SK-N-SH treated with all-trans-retinoic acid at 6 μM for 48 hours (cell line): ENCODE measurements around the gene ARAP2.

Experiments
- ATAC-seq: fragments of 200-7000 bp; cut with Tn5 transposase; 3 replicates; pipeline ENCODE4 v1.9.1; 2020; ENCODE audit warnings: mild to moderate bottlenecking, moderate library complexity
- ARNTL ChIP-seq: fragments of 450-650 bp; formaldehyde crosslinking; IDR thresholded peaks from 2 replicates; pipeline ENCODE4 v1.5.0; 2020; ENCODE audit warnings: low read depth, mild to moderate bottlenecking, moderate library complexity, borderline replicate concordance
- BACH2 ChIP-seq: fragments of 250-450 bp; sonication (Bioruptor Pico); IDR thresholded peaks from 2 replicates; pipeline ENCODE4 v1.9.0; 2021; ENCODE audit warnings: mild to moderate bottlenecking, borderline replicate concordance
- CSDC2 ChIP-seq: fragments of 250-450 bp; sonication (Bioruptor Pico); IDR thresholded peaks from 2 replicates; pipeline ENCODE4 v1.5.0; 2020; ENCODE audit warnings: mild to moderate bottlenecking, moderate library complexity
- ESRRG ChIP-seq: fragments of 250-450 bp; sonication (Bioruptor Pico); IDR thresholded peaks from 2 replicates; pipeline ENCODE4 v1.6.1; 2021; ENCODE audit warnings: mild to moderate bottlenecking
- ISL1 ChIP-seq: fragments of 250-450 bp; sonication (Bioruptor Pico); IDR thresholded peaks from 2 replicates; pipeline ENCODE4 v2.1.2; 2022; ENCODE audit warnings: mild to moderate bottlenecking, moderate library complexity
- OSR1 ChIP-seq: fragments of 250-450 bp; sonication (Bioruptor Pico); IDR thresholded peaks from 2 replicates; pipeline ENCODE4 v1.8.0; 2022; ENCODE audit warnings: moderate library complexity, mild to moderate bottlenecking, inconsistent platforms
- PPARA ChIP-seq: fragments of 250-450 bp; sonication (Bioruptor Pico); IDR thresholded peaks from 2 replicates; pipeline ENCODE4 v1.5.0; 2020; ENCODE audit warnings: mild to moderate bottlenecking, borderline replicate concordance
- RARB ChIP-seq: fragments of 250-450 bp; sonication (Bioruptor Pico); IDR thresholded peaks from 2 replicates; pipeline ENCODE4 v1.8.0; 2021; ENCODE audit warnings: mild to moderate bottlenecking, moderate library complexity
- SNAI2 ChIP-seq: fragments of 250-450 bp; sonication (Bioruptor Pico); IDR thresholded peaks from 2 replicates; pipeline ENCODE4 v1.5.0; 2020; ENCODE audit warnings: mild to moderate bottlenecking, moderate library complexity
- TCF4 ChIP-seq: fragments of 250-450 bp; sonication (Bioruptor Pico); IDR thresholded peaks from 2 replicates; pipeline ENCODE4 v1.8.0; 2021; ENCODE audit warnings: mild to moderate bottlenecking, moderate library complexity, borderline replicate concordance
- TOX ChIP-seq: fragments of 250-450 bp; sonication (Bioruptor Pico); IDR thresholded peaks from 2 replicates; pipeline ENCODE4 v1.8.0; 2021; ENCODE audit warnings: mild to moderate bottlenecking, moderate library complexity, borderline replicate concordance
- ZC3H10 ChIP-seq: fragments of 250-450 bp; sonication (Bioruptor Pico); IDR thresholded peaks from 2 replicates; pipeline ENCODE4 v1.5.1; 2021; ENCODE audit warnings: mild to moderate bottlenecking, moderate library complexity
- ZFP3 ChIP-seq: fragments of 250-450 bp; sonication (Bioruptor Pico); IDR thresholded peaks from 2 replicates; pipeline ENCODE4 v1.5.0; 2020; ENCODE audit warnings: mild to moderate bottlenecking, moderate library complexity
- ZNF565 ChIP-seq: fragments of 450-650 bp; formaldehyde crosslinking; conservative IDR thresholded peaks from 2 replicates; pipeline ENCODE4 v1.5.0; 2020; ENCODE audit warnings: low read depth, mild to moderate bottlenecking, moderate library complexity
- ZNF70 ChIP-seq: fragments of 450-650 bp; formaldehyde crosslinking; IDR thresholded peaks from 2 replicates; pipeline ENCODE4 v1.5.0; 2020; ENCODE audit warnings: mild to moderate bottlenecking, moderate library complexity
- TF ChIP-seq, protein P1 (sequence below): fragments of 250-450 bp; sonication (Bioruptor Pico); IDR thresholded peaks from 2 replicates; pipeline ENCODE4 v1.5.0; 2020; ENCODE audit warnings: mild to moderate bottlenecking, moderate library complexity
- TF ChIP-seq, protein P2 (sequence below): fragments of 250-450 bp; sonication (Bioruptor Pico); IDR thresholded peaks from 2 replicates; pipeline ENCODE4 v1.8.0; 2020; ENCODE audit warnings: mild to moderate bottlenecking, moderate library complexity, borderline replicate concordance
- TF ChIP-seq, protein P3 (sequence below): fragments of 250-450 bp; sonication (Bioruptor Pico); IDR thresholded peaks from 2 replicates; pipeline ENCODE4 v1.5.1; 2021; ENCODE audit warnings: mild to moderate bottlenecking, moderate library complexity
- TF ChIP-seq, protein P4 (sequence below): fragments of 250-450 bp; sonication (Bioruptor Pico); IDR thresholded peaks from 2 replicates; pipeline ENCODE4 v1.8.0; 2021; ENCODE audit warnings: low read depth, mild to moderate bottlenecking, moderate library complexity, borderline replicate concordance
- TF ChIP-seq, protein P5 (sequence below): fragments of 250-450 bp; sonication (Bioruptor Pico); IDR thresholded peaks from 2 replicates; pipeline ENCODE4 v1.5.1; 2020; ENCODE audit warnings: low read depth, mild to moderate bottlenecking, moderate library complexity

The ARAP2 gene

DNA sequence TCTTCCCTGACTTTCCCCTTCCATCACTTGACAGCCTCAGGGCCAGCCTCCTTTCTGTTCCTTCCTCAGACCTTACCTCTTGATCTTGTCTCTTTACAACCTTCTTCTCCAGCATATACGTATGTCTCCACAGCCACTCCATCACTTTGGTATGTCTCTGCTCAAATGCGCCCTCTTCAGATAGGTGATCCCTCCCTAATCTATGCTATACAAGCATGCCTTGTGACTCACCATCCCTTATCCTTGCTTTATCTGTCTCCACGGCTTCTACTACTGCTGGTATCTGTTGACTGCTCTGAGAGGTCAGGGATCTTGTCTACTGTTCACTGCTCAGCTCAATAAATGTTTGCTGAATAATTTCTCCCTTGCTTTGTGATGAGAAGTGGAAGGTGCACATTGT, 9.0 kb downstream of the ARAP2 start (continued):
- TF ChIP-seq, protein P1, sequence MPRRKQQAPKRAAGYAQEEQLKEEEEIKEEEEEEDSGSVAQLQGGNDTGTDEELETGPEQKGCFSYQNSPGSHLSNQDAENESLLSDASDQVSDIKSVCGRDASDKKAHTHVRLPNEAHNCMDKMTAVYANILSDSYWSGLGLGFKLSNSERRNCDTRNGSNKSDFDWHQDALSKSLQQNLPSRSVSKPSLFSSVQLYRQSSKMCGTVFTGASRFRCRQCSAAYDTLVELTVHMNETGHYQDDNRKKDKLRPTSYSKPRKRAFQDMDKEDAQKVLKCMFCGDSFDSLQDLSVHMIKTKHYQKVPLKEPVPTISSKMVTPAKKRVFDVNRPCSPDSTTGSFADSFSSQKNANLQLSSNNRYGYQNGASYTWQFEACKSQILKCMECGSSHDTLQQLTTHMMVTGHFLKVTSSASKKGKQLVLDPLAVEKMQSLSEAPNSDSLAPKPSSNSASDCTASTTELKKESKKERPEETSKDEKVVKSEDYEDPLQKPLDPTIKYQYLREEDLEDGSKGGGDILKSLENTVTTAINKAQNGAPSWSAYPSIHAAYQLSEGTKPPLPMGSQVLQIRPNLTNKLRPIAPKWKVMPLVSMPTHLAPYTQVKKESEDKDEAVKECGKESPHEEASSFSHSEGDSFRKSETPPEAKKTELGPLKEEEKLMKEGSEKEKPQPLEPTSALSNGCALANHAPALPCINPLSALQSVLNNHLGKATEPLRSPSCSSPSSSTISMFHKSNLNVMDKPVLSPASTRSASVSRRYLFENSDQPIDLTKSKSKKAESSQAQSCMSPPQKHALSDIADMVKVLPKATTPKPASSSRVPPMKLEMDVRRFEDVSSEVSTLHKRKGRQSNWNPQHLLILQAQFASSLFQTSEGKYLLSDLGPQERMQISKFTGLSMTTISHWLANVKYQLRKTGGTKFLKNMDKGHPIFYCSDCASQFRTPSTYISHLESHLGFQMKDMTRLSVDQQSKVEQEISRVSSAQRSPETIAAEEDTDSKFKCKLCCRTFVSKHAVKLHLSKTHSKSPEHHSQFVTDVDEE (CRISPR knock-in tag), result no peak

DNA sequence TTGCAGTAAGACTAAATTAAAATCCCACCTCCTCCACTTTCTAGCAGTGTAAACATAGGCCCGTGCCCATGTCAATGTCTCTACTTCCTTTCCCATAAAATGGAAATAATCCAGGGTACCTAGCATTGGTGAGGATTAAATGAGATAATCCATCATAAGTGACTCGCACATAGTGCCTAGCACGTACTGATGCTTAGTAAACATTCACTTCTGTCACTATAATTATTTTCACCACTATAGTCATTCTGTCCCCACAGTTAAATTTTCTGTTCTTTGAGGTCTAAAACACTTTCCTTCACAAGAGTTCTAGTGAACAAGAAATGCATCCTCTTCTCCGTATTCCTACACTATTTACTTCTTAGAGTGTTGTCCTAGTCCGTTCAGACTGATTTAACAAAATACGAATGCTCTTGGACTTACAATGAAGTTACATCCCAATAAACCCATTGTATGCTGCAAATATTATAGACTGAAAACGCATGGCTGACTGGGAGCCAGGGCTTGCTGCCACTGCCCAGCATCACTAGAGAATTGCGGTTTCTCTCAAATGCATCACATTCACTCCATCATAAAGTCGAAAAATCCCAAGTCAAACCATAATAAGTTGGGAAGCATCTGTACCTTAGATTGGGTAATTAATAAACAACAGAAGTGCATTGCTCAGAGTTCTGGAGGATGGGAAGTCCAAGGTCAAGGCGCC, 10.6 kb downstream of the ARAP2 start:
- ATAC-seq, result no peak
- no peak for TF ChIP-seq PPARA (CRISPR knock-in tag)
- TF ChIP-seq, protein P2, sequence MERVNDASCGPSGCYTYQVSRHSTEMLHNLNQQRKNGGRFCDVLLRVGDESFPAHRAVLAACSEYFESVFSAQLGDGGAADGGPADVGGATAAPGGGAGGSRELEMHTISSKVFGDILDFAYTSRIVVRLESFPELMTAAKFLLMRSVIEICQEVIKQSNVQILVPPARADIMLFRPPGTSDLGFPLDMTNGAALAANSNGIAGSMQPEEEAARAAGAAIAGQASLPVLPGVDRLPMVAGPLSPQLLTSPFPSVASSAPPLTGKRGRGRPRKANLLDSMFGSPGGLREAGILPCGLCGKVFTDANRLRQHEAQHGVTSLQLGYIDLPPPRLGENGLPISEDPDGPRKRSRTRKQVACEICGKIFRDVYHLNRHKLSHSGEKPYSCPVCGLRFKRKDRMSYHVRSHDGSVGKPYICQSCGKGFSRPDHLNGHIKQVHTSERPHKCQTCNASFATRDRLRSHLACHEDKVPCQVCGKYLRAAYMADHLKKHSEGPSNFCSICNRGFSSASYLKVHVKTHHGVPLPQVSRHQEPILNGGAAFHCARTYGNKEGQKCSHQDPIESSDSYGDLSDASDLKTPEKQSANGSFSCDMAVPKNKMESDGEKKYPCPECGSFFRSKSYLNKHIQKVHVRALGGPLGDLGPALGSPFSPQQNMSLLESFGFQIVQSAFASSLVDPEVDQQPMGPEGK, result no peak
- no peak for TF ChIP-seq OSR1
- no peak for TF ChIP-seq ESRRG
- TF ChIP-seq ZFP3 (CRISPR knock-in tag), result no peak
- no peak for TF ChIP-seq ZNF70 (CRISPR knock-in tag)
- TF ChIP-seq, protein P3, sequence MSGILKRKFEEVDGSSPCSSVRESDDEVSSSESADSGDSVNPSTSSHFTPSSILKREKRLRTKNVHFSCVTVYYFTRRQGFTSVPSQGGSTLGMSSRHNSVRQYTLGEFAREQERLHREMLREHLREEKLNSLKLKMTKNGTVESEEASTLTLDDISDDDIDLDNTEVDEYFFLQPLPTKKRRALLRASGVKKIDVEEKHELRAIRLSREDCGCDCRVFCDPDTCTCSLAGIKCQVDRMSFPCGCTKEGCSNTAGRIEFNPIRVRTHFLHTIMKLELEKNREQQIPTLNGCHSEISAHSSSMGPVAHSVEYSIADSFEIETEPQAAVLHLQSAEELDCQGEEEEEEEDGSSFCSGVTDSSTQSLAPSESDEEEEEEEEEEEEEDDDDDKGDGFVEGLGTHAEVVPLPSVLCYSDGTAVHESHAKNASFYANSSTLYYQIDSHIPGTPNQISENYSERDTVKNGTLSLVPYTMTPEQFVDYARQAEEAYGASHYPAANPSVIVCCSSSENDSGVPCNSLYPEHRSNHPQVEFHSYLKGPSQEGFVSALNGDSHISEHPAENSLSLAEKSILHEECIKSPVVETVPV (CRISPR knock-in tag), result no peak
- no peak for TF ChIP-seq CSDC2 (CRISPR knock-in tag)
- no peak for TF ChIP-seq BACH2 (CRISPR knock-in tag)
- no peak for TF ChIP-seq ZC3H10
- no peak for TF ChIP-seq RARB
- TF ChIP-seq ISL1 (CRISPR knock-in tag), result no peak
- no peak for TF ChIP-seq TCF4
- TF ChIP-seq ZNF565 (CRISPR knock-in tag), result no peak
- TF ChIP-seq, protein P4, sequence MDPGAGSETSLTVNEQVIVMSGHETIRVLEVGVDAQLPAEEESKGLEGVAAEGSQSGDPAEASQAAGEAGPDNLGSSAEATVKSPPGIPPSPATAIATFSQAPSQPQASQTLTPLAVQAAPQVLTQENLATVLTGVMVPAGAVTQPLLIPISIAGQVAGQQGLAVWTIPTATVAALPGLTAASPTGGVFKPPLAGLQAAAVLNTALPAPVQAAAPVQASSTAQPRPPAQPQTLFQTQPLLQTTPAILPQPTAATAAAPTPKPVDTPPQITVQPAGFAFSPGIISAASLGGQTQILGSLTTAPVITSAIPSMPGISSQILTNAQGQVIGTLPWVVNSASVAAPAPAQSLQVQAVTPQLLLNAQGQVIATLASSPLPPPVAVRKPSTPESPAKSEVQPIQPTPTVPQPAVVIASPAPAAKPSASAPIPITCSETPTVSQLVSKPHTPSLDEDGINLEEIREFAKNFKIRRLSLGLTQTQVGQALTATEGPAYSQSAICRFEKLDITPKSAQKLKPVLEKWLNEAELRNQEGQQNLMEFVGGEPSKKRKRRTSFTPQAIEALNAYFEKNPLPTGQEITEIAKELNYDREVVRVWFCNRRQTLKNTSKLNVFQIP (CRISPR knock-in tag), result no peak

DNA sequence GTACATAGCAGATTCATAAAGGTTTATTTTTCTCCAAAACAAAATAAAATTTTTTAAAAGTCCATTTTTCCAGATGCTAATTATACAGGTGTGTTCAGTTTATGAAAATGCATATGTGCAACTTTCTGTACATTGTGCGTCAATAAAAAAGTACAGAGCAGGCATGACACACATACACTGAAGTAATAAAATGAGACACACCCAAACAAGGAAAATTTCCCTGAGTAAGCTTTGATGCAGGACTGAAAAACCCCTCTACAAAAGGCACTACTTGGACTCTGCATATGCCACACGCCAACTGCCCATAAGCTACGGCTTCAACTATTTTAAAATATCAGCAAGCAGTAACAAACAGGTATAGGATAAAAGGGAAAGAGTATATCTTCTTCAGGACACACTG, 13.8 kb downstream of the ARAP2 start:
- no peak for ATAC-seq
- TF ChIP-seq TOX (no peak), SNAI2 (CRISPR knock-in tag) (no peak), ZNF565 (CRISPR knock-in tag) (no peak), PPARA (CRISPR knock-in tag) (no peak), ZFP3 (CRISPR knock-in tag) (no peak), CSDC2 (CRISPR knock-in tag) (no peak), ARNTL (CRISPR knock-in tag) (no peak), ZC3H10 (no peak)
- TF ChIP-seq, protein P1 (CRISPR knock-in tag), result no peak
- TF ChIP-seq, protein P3 (CRISPR knock-in tag), result no peak
- TF ChIP-seq, protein P4 (CRISPR knock-in tag), result no peak
- TF ChIP-seq, protein P5, sequence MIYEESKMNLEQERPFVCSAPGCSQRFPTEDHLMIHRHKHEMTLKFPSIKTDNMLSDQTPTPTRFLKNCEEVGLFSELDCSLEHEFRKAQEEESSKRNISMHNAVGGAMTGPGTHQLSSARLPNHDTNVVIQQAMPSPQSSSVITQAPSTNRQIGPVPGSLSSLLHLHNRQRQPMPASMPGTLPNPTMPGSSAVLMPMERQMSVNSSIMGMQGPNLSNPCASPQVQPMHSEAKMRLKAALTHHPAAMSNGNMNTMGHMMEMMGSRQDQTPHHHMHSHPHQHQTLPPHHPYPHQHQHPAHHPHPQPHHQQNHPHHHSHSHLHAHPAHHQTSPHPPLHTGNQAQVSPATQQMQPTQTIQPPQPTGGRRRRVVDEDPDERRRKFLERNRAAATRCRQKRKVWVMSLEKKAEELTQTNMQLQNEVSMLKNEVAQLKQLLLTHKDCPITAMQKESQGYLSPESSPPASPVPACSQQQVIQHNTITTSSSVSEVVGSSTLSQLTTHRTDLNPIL (CRISPR knock-in tag), result no peak
